Osteocyte (in vitro differentiated cells): ENCODE measurements around the gene STX5. TPM values are rescaled to one million over a fixed set of nuclear protein-coding genes. Genes with fewer than 3 reads are reported as not detected.
A peak's percentile ranks its signal among the peaks of the same experiment; 100 is the strongest.
"Not testable (repeated sequence)": the region's sequence is repeated elsewhere in the genome, so short reads cannot be mapped to it uniquely, and the experiment has no call there.

ENCODE experiments used
- DNase-seq: peaks from one replicate; pipeline ENCODE4 v3.0.0; 2021; ENCODE audit warnings: mixed read lengths; ENCODE audit not compliant: unreplicated experiment; ENCODE audit errors: extremely low spot score
- H3K27ac Mint-ChIP-seq: one replicate; pipeline ENCODE4 v1.8.0; 2021; ENCODE audit warnings: mild to moderate bottlenecking, mixed read lengths; ENCODE audit not compliant: unreplicated experiment
- H3K27me3 Mint-ChIP-seq: one replicate; pipeline ENCODE4 v1.8.0; 2021; ENCODE audit warnings: mixed read lengths; ENCODE audit not compliant: unreplicated experiment
- H3K36me3 Mint-ChIP-seq: one replicate; pipeline ENCODE4 v1.8.0; 2021; ENCODE audit warnings: mixed read lengths; ENCODE audit not compliant: unreplicated experiment
- H3K4me1 Mint-ChIP-seq: one replicate; pipeline ENCODE4 v1.8.0; 2021; ENCODE audit warnings: mixed read lengths; ENCODE audit not compliant: unreplicated experiment
- H3K4me3 Mint-ChIP-seq: one replicate; pipeline ENCODE4 v1.8.0; 2021; ENCODE audit warnings: mild to moderate bottlenecking, moderate library complexity, mixed read lengths; ENCODE audit not compliant: unreplicated experiment
- H3K9me3 Mint-ChIP-seq: one replicate; pipeline ENCODE4 v1.8.0; 2021; ENCODE audit warnings: mixed read lengths; ENCODE audit not compliant: unreplicated experiment
- CTCF ChIP-seq: fragments of 200-600 bp; sonication (generic); IDR thresholded peaks from 2 replicates; pipeline ENCODE4 v1.5.0; 2021; ENCODE audit warnings: antibody characterized with exemption, mild to moderate bottlenecking, moderate library complexity
- total RNA-seq: library from RNA; stranded (reverse); gene quantifications from 2 replicates; pipeline ENCODE4 v1.2.1, GENCODE V29; 2021

STX5 gene
- total RNA-seq, 1 donor from 2014 or later: 71.0 TPM

DNA sequence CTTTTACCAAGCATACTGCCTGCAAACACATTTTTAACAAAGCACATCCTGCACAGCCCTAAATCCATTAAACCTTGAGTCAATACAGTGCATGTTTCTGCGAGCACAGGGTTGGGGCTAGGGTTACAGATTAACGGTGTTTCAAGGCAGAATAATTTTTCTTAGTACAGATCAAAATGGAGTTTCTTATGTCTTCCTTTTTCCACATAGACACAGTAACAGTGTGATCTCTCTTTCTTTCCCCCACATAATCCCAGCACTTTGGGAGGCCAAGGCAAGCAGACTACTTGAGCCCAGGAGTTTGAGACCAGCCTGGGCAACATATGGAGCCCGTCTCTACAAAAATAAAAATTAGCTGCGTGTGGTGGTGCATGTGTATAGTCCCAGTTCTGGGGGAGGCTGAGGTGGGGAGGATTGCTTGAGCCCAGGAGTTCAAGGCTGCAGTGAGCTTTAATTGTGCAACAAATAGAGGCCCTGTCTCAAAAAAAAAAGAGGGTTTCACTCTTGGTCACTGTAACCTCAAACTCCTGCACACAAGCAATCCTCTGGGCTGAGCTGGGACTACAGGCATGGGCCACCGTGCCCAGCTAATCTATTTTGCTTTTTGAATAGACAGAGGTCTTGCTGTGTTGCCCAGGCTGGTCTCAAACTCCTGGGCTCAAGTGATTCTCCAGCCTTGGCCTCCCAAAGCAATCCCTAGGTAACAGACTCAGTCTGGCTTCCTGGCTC, 29.1 kb upstream of the STX5 start:
- H3K4me3 Mint-ChIP-seq: no peak overlapping the region
- H3K27me3 Mint-ChIP-seq: no peaks in the 10 kb centered on the region
- no peak for TF ChIP-seq CTCF
- no peak for DNase-seq
- H3K9me3 Mint-ChIP-seq: no peaks in the 10 kb centered on the region
- no peak overlapping the region for H3K27ac Mint-ChIP-seq
- H3K4me1 Mint-ChIP-seq: peaks cover 23% of the 10 kb centered on the region
- H3K36me3 Mint-ChIP-seq: no peaks in the 10 kb centered on the region

DNA sequence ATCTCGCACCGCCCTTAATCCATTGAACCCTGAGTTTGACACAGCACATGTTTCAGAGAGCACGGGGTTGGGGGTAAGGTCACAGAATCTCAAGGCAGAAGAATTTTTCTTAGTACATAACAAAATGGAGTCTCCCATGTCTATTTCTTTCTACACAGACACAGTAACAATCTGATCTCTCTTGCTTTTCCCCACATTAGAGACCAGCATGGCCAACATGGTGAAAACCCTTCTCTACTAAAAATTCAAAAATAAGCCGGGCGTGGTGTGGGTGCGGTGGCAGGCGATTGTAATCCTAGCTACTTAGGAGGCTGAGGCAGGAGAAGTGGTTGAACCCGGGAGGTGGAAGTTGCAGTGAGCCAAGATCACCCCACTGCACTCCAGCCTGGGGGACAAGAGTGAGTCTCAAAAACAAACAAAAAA, 27.4 kb upstream of the STX5 start:
- H3K4me3 Mint-ChIP-seq, H3K9me3 Mint-ChIP-seq, H3K36me3 Mint-ChIP-seq, DNase-seq, H3K27me3 Mint-ChIP-seq, H3K27ac Mint-ChIP-seq: not testable (repeated sequence)
- H3K4me1 Mint-ChIP-seq: peaks cover 32% of the 10 kb centered on the region

- Mint-ChIP-seq H3K36me3 (peaks cover 19% of the 10 kb centered on the region), H3K27ac (peak overlapping the region; percentile 49), H3K27me3 (no peaks in the 10 kb centered on the region), H3K4me1 (peaks cover 43% of the 10 kb centered on the region), H3K4me3 (peak overlapping the region; percentile 10), H3K9me3 (no peaks in the 10 kb centered on the region)
- DNase-seq: no peak
- TF ChIP-seq CTCF: no peak
Measured at GRCh38 chr11:62858201-62858600, 26.4 kb upstream of the STX5 start.

DNA sequence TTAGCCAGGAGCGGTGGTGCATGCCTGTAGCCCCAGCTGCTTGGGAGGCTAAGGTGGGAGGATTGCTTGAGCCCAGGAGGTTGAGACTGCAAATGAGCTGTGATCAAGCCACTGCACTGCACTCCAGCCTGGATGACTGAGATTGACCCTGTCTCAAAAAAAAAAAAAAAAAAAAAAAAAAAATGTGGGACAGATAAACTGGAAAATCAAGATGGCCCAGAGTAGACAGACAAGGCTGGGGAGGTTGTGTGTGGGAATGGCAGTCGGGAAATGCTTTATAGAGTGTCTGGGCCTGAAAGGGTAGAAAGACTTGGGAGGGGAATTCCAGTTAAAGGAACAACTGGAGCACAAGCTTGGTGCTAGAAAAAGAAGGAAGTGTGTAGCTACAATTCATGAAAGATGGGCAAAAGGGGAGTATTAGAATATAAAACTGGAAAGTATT, 25.7 kb upstream of the STX5 start:
- H3K27ac Mint-ChIP-seq: peak overlapping the region; percentile 49
- H3K4me1 Mint-ChIP-seq: peaks cover 46% of the 10 kb centered on the region
- no peaks in the 10 kb centered on the region for H3K9me3 Mint-ChIP-seq
- DNase-seq: no peak
- H3K27me3 Mint-ChIP-seq: no peaks in the 10 kb centered on the region
- peaks cover 25% of the 10 kb centered on the region for H3K36me3 Mint-ChIP-seq
- no peak for TF ChIP-seq CTCF
- peak overlapping the region; percentile 95 for H3K4me3 Mint-ChIP-seq

DNA sequence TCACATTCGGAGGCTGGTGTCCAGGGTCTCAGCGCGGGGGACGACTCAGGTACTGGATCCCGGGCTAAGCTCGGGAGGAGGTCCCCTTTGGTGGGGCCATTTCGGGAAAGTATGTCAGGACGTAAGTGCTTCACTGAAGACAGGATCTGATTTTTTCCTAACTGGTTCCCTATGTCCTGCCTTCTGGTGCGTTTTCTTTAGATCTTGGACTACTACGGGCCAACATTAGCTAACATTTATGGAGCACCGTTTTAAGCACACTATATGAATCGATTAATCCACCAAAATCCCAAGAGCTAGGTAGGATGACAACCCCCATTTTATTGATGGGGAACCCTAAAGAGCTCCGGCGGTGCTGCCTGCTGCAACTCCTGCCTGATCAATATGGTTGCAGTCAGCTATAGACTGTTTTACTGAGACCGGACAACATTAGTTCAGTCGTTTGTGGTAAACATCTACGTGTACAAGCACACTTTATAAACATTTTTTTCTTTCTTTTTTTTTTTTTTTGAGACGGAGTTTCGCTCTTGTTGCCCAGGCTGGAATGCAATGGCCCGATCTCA, 24.6 kb upstream of the STX5 start:
- TF ChIP-seq CTCF: no peak
- H3K27me3 Mint-ChIP-seq: no peaks in the 10 kb centered on the region
- no peaks in the 10 kb centered on the region for H3K9me3 Mint-ChIP-seq
- H3K36me3 Mint-ChIP-seq: peaks cover 36% of the 10 kb centered on the region
- H3K4me1 Mint-ChIP-seq: peaks cover 50% of the 10 kb centered on the region
- H3K4me3 Mint-ChIP-seq: peak overlapping the region; percentile 95
- no peak for DNase-seq
- peak overlapping the region; percentile 93 for H3K27ac Mint-ChIP-seq
